ENCODE data around the gene STK35. TPM values are rescaled to one million over a fixed set of nuclear protein-coding genes. Genes with fewer than 3 reads are reported as not detected.

Gene STK35
- total and polyA plus RNA-seq, 2 of the 8 experiments (the other 6 are each of a cell fraction or from before 2014, with no cell fraction given): 24.9 to 45.0 TPM

GRCh38 chr20:2127238-2127637, 25.6 kb downstream of the STK35 start:
- Histone ChIP-seq H2BK120ac (replicated peaks; ENCODE audit: low read depth, low read length) (no peak overlapping the region), H3K4ac (replicated peaks; ENCODE audit: insufficient read length, low read depth, low read length) (no peak overlapping the region), H4K20me1 (replicated peaks in 1 of 2; ENCODE audit: control insufficient read depth in 1 of 2, insufficient read depth in 2 of 2, low read length in 2 of 2) (peaks cover 9 to 40% of the 10 kb centered on the region in 2 experiments), H2BK5ac (ENCODE audit: low read depth, low read length) (no peak overlapping the region), H3K4me3 (ENCODE audit: extremely low read depth in 1 of 4, insufficient read depth in 2 of 4, low read depth in 3 of 4, low read length in 4 of 4) (no peak overlapping the region), H3K9ac (replicated peaks in 1 of 4; ENCODE audit: extremely low read depth in 1 of 4, low read depth in 3 of 4, low read length in 3 of 4) (no peak overlapping the region), H3K23ac (ENCODE audit: insufficient read length) (no peak overlapping the region), H3K23me2 (ENCODE audit: low read depth, low read length) (no peaks in the 10 kb centered on the region), H3K36me3 (ENCODE audit: control insufficient read depth in 2 of 4, insufficient read depth in 4 of 4, low read length in 3 of 4) (0 out of 8 replicates have a peak, but pooled peaks cover 0 to 2% (median 0%) of the 10 kb centered on the region in 4 experiments), H3K79me1 (ENCODE audit: low read depth, low read length) (peaks cover 14% of the 10 kb centered on the region), H2BK20ac (ENCODE audit: low read length) (no peak overlapping the region), H3K4me1 (replicated peaks in 1 of 4; ENCODE audit: control insufficient read depth in 3 of 4, insufficient read depth in 4 of 4, low read length in 3 of 4) (peaks cover 6 to 13% (median 10%) of the 10 kb centered on the region in 4 experiments), H2BK15ac (ENCODE audit: low read length) (no peak overlapping the region), H2AK5ac (ENCODE audit: low read depth, low read length) (no peak overlapping the region), H3K27ac (ENCODE audit: low read depth, low read length) (no peak overlapping the region), H2BK12ac (ENCODE audit: low read depth, low read length) (no peak overlapping the region), H2AFZ (ENCODE audit: low read length) (no peak overlapping the region), H3K4me2 (ENCODE audit: insufficient read depth in 1 of 2, low read depth in 2 of 2, low read length in 2 of 2) (no peak overlapping the region), H3K79me2 (ENCODE audit: control insufficient read depth in 1 of 2, insufficient read depth in 2 of 2, low read length in 2 of 2) (peaks cover 0 to 94% of the 10 kb centered on the region in 2 experiments; a peak in 2 of 4 replicates), H3K9me3 (ENCODE audit: insufficient read depth in 2 of 2, low read depth in 1 of 2, low read length in 1 of 2) (no peaks in the 10 kb centered on the region), H3K14ac (ENCODE audit: insufficient read length) (no peak overlapping the region), H4K91ac (replicated peaks; ENCODE audit: insufficient read length, low read length) (no peak overlapping the region), H3K18ac (ENCODE audit: extremely low read depth, low read length) (no peak overlapping the region), H3K27me3 (replicated peaks in 1 of 4; ENCODE audit: control insufficient read depth in 3 of 4, extremely low read depth in 1 of 4, insufficient read depth in 3 of 4, low read length in 3 of 4) (no peaks in the 10 kb centered on the region), H4K8ac (ENCODE audit: extremely low read depth, insufficient read depth, low read length) (no peak overlapping the region), H3K56ac (replicated peaks; ENCODE audit: insufficient read length, low read depth, low read length) (no peak overlapping the region), H4K5ac (ENCODE audit: insufficient read length, low read depth, low read length) (no peak overlapping the region)
- POLR2A ChIA-PET (ENCODE audit: partially characterized antibody): no interaction called here
- no peak for FAIRE-seq
- no peak for DNase-seq (ENCODE audit: low read depth in 1 of 2, low spot score in 2 of 2)
- CTCF ChIA-PET (ENCODE audit: partially characterized antibody): interaction anchor here (0.7 to 1.4 kb wide), 2 partner anchors 12 to 14 kb away, joined by 3 read pairs; no protein-coding TSS in a partner anchor
- TF ChIP-seq EGR1 (IDR thresholded peaks at IDR 0.05; ENCODE audit: borderline replicate concordance, low read depth, low read length): no peak
- no peak for TF ChIP-seq GABPA (IDR thresholded peaks at IDR 0.05; ENCODE audit: borderline replicate concordance, insufficient read depth, low read length)
- no peak for TF ChIP-seq E2F6 (IDR thresholded peaks at IDR 0.05)
- 100% methylated on average over 1 of the region's 1 CpG; no CpG with 5 or more reads in 1 of the 2 experiments for WGBS, 2 experiments (ENCODE audit: extremely low coverage in 1 of 2, insufficient coverage in 1 of 2, insufficient read length in 1 of 2, insufficient replicate concordance in 2 of 2, low coverage in 1 of 2, low lambda C conversion rate in 2 of 2, missing lambda C conversion rate in 1 of 2)
